HepG2 (cell line): Measurements from ENCODE around the gene MN1. TPM values are rescaled to one million over a fixed set of nuclear protein-coding genes. Genes with fewer than 3 reads are reported as not detected.

ENCODE experiments used
- RFX5 ChIP-seq: IDR thresholded peaks from 2 replicates; pipeline ENCODE4 v1.6.1; 2011; ENCODE audit warnings: low read depth, low read length, improper control_type of control experiment
- polyA plus RNA-seq, 8 experiments: library from polyadenylated mRNA; depleted of rRNA in 3 of 8; stranded (reverse) in 7 of 8; unstranded in 1 of 8; fragments of >200 nt; fragmentation: Illumina TruSeq in 4 of 8; extraction: Trizol in 4 of 8; gene quantifications; 2 replicates each; pipeline versions ENCODE4 v1.2.1 to v1.2.3, GENCODE V29; 2011 to 2016; ENCODE audit warnings: low read depth in 4 of 8, missing spikeins in 1 of 8, mixed read lengths in 1 of 8; ENCODE audit not compliant: insufficient read depth in 1 of 8
- total RNA-seq, 5 experiments: library from RNA; depleted of rRNA; stranded (reverse); fragments of >200 nt; fragmentation: Illumina TruSeq; extraction: Trizol; gene quantifications; 2 replicates each; pipeline ENCODE4 v1.2.3, GENCODE V29; 2016; ENCODE audit warnings: low read depth in 1 of 5
- TF ChIP-seq, protein P1 (sequence below): sonication (generic); formaldehyde crosslinking; IDR thresholded peaks from 2 replicates; pipeline ENCODE4 v1.4.0; 2020; ENCODE audit warnings: missing genetic modification reagents
- TF ChIP-seq, protein P2 (sequence below): sonication (generic); formaldehyde crosslinking; IDR thresholded peaks from 2 replicates; pipeline ENCODE4 v1.5.1; 2020; ENCODE audit warnings: missing genetic modification reagents, mild to moderate bottlenecking, borderline replicate concordance
- TF ChIP-seq, protein P3 (sequence below): sonication (generic); formaldehyde crosslinking; IDR thresholded peaks from 2 replicates; pipeline ENCODE4 v1.4.0; 2020; ENCODE audit warnings: missing genetic modification reagents
- TF ChIP-seq, protein P4 (sequence below): sonication (generic); formaldehyde crosslinking; conservative IDR thresholded peaks from 2 replicates; pipeline ENCODE4 v1.4.0; 2020; ENCODE audit warnings: mild to moderate bottlenecking, missing genetic modification reagents, moderate library complexity

Gene MN1
- total and polyA plus RNA-seq, 2 of the 13 experiments (the other 11 are each of a cell fraction or from before 2014, with no cell fraction given): 0.01 TPM; not detected in 1

DNA sequence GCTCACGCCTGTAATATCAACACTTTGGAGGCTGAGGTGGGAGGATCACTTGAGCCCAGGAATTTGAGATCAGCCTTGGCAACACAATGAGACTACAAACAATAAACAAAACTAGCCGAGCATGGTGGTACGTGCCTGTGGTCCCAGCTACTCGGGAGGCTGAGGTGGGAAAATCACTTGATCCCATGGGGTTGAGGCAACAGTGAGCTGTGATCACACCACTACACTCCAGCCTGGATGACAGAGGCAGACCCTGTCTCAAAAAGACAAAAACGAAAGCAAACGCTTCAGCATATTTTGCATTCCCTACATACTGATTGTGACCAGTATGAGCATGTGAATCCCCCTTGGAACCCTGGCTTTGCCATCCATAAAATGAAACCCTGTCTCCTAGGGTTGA is 33.9 kb upstream of the MN1 start (continued):
- TF ChIP-seq, protein P1, sequence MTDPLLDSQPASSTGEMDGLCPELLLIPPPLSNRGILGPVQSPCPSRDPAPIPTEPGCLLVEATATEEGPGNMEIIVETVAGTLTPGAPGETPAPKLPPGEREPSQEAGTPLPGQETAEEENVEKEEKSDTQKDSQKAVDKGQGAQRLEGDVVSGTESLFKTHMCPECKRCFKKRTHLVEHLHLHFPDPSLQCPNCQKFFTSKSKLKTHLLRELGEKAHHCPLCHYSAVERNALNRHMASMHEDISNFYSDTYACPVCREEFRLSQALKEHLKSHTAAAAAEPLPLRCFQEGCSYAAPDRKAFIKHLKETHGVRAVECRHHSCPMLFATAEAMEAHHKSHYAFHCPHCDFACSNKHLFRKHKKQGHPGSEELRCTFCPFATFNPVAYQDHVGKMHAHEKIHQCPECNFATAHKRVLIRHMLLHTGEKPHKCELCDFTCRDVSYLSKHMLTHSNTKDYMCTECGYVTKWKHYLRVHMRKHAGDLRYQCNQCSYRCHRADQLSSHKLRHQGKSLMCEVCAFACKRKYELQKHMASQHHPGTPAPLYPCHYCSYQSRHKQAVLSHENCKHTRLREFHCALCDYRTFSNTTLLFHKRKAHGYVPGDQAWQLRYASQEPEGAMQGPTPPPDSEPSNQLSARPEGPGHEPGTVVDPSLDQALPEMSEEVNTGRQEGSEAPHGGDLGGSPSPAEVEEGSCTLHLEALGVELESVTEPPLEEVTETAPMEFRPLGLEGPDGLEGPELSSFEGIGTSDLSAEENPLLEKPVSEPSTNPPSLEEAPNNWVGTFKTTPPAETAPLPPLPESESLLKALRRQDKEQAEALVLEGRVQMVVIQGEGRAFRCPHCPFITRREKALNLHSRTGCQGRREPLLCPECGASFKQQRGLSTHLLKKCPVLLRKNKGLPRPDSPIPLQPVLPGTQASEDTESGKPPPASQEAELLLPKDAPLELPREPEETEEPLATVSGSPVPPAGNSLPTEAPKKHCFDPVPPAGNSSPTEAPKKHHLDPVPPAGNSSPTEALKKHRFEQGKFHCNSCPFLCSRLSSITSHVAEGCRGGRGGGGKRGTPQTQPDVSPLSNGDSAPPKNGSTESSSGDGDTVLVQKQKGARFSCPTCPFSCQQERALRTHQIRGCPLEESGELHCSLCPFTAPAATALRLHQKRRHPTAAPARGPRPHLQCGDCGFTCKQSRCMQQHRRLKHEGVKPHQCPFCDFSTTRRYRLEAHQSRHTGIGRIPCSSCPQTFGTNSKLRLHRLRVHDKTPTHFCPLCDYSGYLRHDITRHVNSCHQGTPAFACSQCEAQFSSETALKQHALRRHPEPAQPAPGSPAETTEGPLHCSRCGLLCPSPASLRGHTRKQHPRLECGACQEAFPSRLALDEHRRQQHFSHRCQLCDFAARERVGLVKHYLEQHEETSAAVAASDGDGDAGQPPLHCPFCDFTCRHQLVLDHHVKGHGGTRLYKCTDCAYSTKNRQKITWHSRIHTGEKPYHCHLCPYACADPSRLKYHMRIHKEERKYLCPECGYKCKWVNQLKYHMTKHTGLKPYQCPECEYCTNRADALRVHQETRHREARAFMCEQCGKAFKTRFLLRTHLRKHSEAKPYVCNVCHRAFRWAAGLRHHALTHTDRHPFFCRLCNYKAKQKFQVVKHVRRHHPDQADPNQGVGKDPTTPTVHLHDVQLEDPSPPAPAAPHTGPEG (CRISPR knock-in tag): no peak
- TF ChIP-seq, protein P2, sequence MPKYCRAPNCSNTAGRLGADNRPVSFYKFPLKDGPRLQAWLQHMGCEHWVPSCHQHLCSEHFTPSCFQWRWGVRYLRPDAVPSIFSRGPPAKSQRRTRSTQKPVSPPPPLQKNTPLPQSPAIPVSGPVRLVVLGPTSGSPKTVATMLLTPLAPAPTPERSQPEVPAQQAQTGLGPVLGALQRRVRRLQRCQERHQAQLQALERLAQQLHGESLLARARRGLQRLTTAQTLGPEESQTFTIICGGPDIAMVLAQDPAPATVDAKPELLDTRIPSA: no peak
- TF ChIP-seq, protein P3, sequence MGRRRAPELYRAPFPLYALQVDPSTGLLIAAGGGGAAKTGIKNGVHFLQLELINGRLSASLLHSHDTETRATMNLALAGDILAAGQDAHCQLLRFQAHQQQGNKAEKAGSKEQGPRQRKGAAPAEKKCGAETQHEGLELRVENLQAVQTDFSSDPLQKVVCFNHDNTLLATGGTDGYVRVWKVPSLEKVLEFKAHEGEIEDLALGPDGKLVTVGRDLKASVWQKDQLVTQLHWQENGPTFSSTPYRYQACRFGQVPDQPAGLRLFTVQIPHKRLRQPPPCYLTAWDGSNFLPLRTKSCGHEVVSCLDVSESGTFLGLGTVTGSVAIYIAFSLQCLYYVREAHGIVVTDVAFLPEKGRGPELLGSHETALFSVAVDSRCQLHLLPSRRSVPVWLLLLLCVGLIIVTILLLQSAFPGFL (CRISPR knock-in tag): no peak
- TF ChIP-seq RFX5: no peak
- TF ChIP-seq, protein P4, sequence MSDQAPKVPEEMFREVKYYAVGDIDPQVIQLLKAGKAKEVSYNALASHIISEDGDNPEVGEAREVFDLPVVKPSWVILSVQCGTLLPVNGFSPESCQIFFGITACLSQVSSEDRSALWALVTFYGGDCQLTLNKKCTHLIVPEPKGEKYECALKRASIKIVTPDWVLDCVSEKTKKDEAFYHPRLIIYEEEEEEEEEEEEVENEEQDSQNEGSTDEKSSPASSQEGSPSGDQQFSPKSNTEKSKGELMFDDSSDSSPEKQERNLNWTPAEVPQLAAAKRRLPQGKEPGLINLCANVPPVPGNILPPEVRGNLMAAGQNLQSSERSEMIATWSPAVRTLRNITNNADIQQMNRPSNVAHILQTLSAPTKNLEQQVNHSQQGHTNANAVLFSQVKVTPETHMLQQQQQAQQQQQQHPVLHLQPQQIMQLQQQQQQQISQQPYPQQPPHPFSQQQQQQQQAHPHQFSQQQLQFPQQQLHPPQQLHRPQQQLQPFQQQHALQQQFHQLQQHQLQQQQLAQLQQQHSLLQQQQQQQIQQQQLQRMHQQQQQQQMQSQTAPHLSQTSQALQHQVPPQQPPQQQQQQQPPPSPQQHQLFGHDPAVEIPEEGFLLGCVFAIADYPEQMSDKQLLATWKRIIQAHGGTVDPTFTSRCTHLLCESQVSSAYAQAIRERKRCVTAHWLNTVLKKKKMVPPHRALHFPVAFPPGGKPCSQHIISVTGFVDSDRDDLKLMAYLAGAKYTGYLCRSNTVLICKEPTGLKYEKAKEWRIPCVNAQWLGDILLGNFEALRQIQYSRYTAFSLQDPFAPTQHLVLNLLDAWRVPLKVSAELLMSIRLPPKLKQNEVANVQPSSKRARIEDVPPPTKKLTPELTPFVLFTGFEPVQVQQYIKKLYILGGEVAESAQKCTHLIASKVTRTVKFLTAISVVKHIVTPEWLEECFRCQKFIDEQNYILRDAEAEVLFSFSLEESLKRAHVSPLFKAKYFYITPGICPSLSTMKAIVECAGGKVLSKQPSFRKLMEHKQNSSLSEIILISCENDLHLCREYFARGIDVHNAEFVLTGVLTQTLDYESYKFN (CRISPR knock-in tag): no peak
- TF ChIP-seq, all 625 proteins: peak for 0
